SKM-1 (cell line): ENCODE data around the gene WIZ.

Experiments
- DNase-seq: peaks from one replicate; lab custom pipeline; 2025; ENCODE audit not compliant: unreplicated experiment; lab: John Stamatoyannopoulos, UW

Gene WIZ

GRCh38 chr19:15379083-15379998 is 70.4 kb downstream of the WIZ start, which contains the start of gene AKAP8:
Gene AKAP8 (minus strand): TSS chr19:15379787. CDS start chr19:15379731, 56 bp downstream.
- peak; percentile 91 for DNase-seq

DNA sequence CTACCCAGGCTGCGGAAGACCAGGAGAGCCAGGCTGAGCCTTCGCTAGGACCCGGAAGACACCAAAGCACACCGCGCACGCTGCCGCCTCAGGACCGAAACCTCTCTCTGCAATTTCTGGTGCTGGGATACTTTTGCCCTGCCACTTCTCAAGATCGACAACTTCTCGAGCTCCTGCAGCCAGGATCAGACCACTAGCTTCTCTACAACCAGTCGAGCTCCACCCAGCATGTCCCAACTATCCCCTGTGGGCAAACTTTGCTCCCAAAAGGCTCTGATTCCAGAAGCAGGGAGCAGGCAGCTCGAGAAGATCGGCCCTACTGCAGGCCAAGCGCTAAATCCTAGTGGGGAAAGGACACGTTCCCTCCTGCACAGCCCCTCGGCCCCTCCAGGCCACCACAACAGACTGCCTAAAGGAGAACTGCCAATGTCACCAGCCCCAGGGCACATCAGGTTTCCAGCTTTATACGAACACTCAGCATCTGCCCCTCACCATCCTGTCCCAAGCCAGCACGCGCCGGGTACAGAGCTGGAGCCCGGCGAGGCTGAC is 71.1 kb downstream of the WIZ start:
- DNase-seq: peak; percentile 3

DNA sequence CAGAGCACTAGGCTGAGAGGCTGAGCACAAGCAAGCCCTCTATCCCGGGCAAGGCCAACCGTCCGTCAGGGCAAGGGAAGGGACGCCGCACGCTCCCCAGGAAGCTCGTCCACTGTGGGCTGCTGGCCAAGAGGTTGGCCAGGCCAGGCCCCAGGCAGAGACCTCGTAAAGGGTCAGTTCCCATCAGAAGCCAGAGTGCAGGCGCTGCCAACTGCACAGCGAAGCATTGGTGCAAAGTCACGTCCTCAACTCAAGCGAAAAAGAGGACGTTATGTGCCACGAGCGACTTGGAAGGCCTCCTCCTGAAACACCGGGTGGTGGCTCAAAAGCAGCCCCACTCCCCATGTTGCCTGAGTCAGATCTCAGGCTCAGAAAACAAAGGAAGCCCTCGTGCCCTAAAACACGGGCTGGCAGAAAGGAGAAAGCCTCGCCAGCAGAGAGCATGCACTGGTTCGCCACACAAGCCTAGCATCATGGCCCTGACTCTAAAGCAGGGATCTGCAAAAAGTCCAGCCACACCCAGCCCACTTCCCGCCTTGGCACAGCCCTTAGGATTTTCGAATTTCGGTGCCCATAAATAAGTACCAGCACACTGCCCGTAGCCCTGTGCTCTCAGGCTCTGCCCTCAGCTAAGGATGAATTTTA is 74.8 kb downstream of the WIZ start:
- DNase-seq: no peak

DNA sequence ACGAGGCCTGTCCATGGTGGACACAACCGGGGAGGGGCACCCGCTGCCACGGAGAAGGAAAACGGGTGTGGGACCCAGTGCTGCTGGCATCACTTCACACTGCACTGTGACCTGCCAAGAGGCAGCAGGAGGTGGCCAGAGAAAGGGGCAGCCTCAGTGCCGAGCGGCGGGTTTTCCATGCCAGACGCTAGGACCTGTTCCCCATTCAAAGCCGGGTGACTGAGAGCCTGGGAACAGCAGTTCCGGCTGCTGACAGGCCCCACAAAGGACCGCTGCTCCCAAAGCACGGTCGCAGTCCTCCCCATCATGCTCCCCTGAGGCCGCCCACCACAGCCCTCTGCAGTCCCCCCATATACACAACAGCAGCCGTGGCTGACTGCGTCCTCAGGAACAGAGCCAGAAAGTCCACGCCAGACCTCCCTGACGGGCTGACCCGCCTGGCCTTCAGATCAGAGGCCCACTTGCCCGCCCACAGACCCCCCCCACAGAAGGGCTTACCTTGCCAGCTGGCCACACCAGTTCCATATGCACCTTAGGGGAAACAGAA is 75.6 kb downstream of the WIZ start:
- DNase-seq: no peak

- no peak for DNase-seq
These were observed 76.1 kb downstream of the WIZ start for GRCh38 chr19:15373644-15374043.

DNA sequence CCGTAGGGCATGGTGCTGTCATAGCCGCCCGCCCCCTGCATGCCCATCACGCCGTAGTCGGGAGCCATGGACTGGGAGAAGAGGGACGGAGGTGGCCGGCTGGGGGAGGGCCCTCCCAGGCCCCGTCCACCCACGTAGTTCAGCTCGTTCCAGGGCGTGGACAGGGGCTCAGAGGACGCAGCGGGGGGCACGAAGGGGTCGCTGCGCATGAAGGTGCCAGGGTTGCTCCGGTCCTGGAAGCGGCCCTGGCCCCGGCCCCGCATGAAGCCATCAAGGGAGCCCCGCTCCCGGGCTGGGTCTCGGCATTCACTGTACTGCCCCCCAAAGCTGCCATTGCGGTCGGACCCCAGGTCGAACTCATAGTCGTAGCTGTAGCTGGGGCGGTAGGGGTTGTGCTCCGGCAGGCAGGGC is 76.9 kb downstream of the WIZ start:
- no peak for DNase-seq

GRCh38 chr19:15372470-15372869 is 77.3 kb downstream of the WIZ start:
- no peak for DNase-seq

GRCh38 chr19:15371786-15372380 is 77.9 kb downstream of the WIZ start:
- DNase-seq: no peak

DNA sequence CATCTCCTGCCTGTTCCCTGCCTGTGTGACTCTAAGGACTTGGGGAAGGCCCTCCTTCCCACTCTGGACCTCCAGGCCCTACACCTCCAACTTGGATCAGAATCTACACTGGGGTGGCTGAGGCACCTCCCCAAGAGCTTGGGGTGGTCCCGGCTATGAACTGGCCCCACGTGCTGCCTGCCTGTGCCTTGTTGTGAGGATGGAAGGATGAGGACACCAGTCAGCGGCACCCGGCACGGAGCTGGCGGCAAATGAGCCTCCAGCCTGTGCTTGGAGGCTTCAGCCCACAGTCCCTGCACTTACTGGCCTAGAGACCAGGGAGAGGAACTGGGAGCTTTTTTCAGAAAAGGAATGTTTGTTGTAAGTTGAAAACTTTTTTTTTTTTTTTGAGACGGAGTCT is 78.6 kb downstream of the WIZ start:
- DNase-seq: no peak
